Panc1 (cell line): ENCODE results near the gene EXT2. TPM values are rescaled to one million over a fixed set of nuclear protein-coding genes. Genes with fewer than 3 reads are reported as not detected.

Experiments used
- ATAC-seq: fragments of 200-7000 bp; cut with Tn5 transposase; 2 replicates; pipeline ENCODE4 v1.9.1; 2020; ENCODE audit warnings: mild to moderate bottlenecking, moderate library complexity
- BruUV-seq: library from RNA; stranded (reverse); fragments of 400-500 nt; replicated peaks from 2 replicates; lab custom pipeline; 2021; lab: Mats Ljungman, UMichigan
- CTCF ChIA-PET: fragments of 300-600 bp; sonication (Branson Sonifier 250); formaldehyde crosslinking; loops from one replicate; lab custom pipeline; 2022; ENCODE audit warnings: antibody characterized with exemption; lab: Charles Lee
- POLR2A ChIA-PET: fragments of 300-600 bp; sonication (Branson Sonifier 250); formaldehyde crosslinking; loops from one replicate; lab custom pipeline; 2022; ENCODE audit warnings: antibody characterized with exemption; lab: Charles Lee
- DNase-seq: peaks from one replicate; pipeline ENCODE4 v3.0.0-alpha.2; 2010; ENCODE audit warnings: low read depth, low spot score
- H3K27ac ChIP-seq: 2 replicates; pipeline ENCODE4 v1.5.1; 2011; ENCODE audit warnings: mild to moderate bottlenecking, low read length, inconsistent platforms
- H3K27me3 ChIP-seq: fragments of 200-500 bp; sonication (Bioruptor generic); 2 replicates; pipeline ENCODE4 v1.6.0; 2014; ENCODE audit warnings: low read length, inconsistent platforms; ENCODE audit not compliant: control insufficient read depth, insufficient read depth
- H3K36me3 ChIP-seq: fragments of 200-500 bp; sonication (Bioruptor generic); 2 replicates; pipeline ENCODE4 v1.5.1; 2014; ENCODE audit warnings: inconsistent platforms, mild to moderate bottlenecking, low read length, moderate library complexity; ENCODE audit not compliant: control insufficient read depth, insufficient read depth
- H3K4me1 ChIP-seq: 2 replicates; pipeline ENCODE4 v1.5.1; 2011; ENCODE audit warnings: inconsistent platforms, mild to moderate bottlenecking, low read length, moderate library complexity; ENCODE audit not compliant: control insufficient read depth, insufficient read depth
- H3K4me3 ChIP-seq, 2 experiments: 2 replicates each; pipeline ENCODE4 v1.5.1; 2011 to 2012; ENCODE audit warnings: low read depth in 2 of 2, low read length in 2 of 2, mild to moderate bottlenecking in 2 of 2, inconsistent platforms in 1 of 2, moderate library complexity in 1 of 2
- H3K9me3 ChIP-seq: fragments of 200-500 bp; sonication (Bioruptor generic); 2 replicates; pipeline ENCODE4 v1.5.1; 2014; ENCODE audit warnings: low read depth, mild to moderate bottlenecking, inconsistent platforms, low read length, moderate library complexity; ENCODE audit not compliant: control insufficient read depth, insufficient read depth
- CTCF ChIP-seq: fragments of 450-650 bp; IDR thresholded peaks from 2 replicates; pipeline ENCODE4 v1.5.1; 2017; ENCODE audit warnings: mild to moderate bottlenecking
- POLR2AphosphoS5 ChIP-seq: IDR thresholded peaks from 2 replicates; pipeline ENCODE4 v1.6.1; 2012; ENCODE audit warnings: mild to moderate bottlenecking, low read depth, low read length, moderate library complexity
- REST ChIP-seq, 2 experiments: IDR thresholded peaks; 2 replicates each; pipeline ENCODE4 v1.6.1; 2011 to 2012; ENCODE audit warnings: low read depth in 2 of 2, control low read depth in 1 of 2, low read length in 1 of 2, mild to moderate bottlenecking in 1 of 2, moderate library complexity in 1 of 2; ENCODE audit not compliant: insufficient read depth in 1 of 2
- SIN3A ChIP-seq: IDR thresholded peaks from 2 replicates; pipeline ENCODE4 v1.6.1; 2012; ENCODE audit warnings: low read depth, mild to moderate bottlenecking, low read length, moderate library complexity, borderline replicate concordance; ENCODE audit not compliant: insufficient read depth
- TCF7L2 ChIP-seq: IDR thresholded peaks from 2 replicates; pipeline ENCODE4 v1.6.1; 2011; ENCODE audit warnings: mild to moderate bottlenecking, low read depth, low read length, inconsistent platforms
- in situ Hi-C: cut with HindIII; loops from 2 replicates; pipeline ENCODE4 v1.10.0; 2016; ENCODE audit warnings: low sequenced_read_pairs, low pct_unique_long_range_greater_than_20kb
- intact Hi-C: fragments of 100-400 bp; cut with micrococcal nuclease; formaldehyde crosslinking; loops from one replicate; pipeline ENCODE4 v1.10.0; 2022; ENCODE audit not compliant: unreplicated experiment
- total RNA-seq: library from RNA; stranded (reverse); gene quantifications from one replicate; pipeline ENCODE4 v1.2.1, GENCODE V29; 2021; ENCODE audit not compliant: unreplicated experiment

EXT2 gene
- total RNA-seq, 1 experiment from 2014 or later: 57.5 TPM

GRCh38 chr11:44264438-44264749 is 168.9 kb downstream of the EXT2 start:
- no peak overlapping the region for H3K4me3 ChIP-seq
- ChIA-PET CTCF (no interaction called here), POLR2A (no interaction called here)
- no peak overlapping the region for H3K27ac ChIP-seq
- no peak for ATAC-seq
- BruUV-seq: no TSS peak
- no peaks in the 10 kb centered on the region for H3K9me3 ChIP-seq
- H3K4me1 ChIP-seq: no peaks in the 10 kb centered on the region
- intact Hi-C loops (no loop called here), in situ Hi-C loops (no loop called here)
- DNase-seq: no peak
- H3K36me3 ChIP-seq: no peaks in the 10 kb centered on the region
- TF ChIP-seq SIN3A (no peak), CTCF (no peak), REST (IDR thresholded peaks at IDR 0.05; ENCODE audit: insufficient read depth in 1 of 2, low read depth in 2 of 2, low read length in 1 of 2) (no peak), POLR2AphosphoS5 (no peak), TCF7L2 (no peak)
- no peaks in the 10 kb centered on the region for H3K27me3 ChIP-seq

GRCh38 chr11:44264761-44265160 is 169.3 kb downstream of the EXT2 start:
- DNase-seq (no peak), ATAC-seq (no peak)
- H3K4me1 ChIP-seq: no peaks in the 10 kb centered on the region
- BruUV-seq: no TSS peak
- H3K4me3 ChIP-seq: no peak overlapping the region
- H3K36me3 ChIP-seq: no peaks in the 10 kb centered on the region
- H3K27ac ChIP-seq: no peak overlapping the region
- ChIA-PET CTCF (no interaction called here), POLR2A (no interaction called here)
- H3K27me3 ChIP-seq: no peaks in the 10 kb centered on the region
- no peak for TF ChIP-seq REST (IDR thresholded peaks at IDR 0.05; ENCODE audit: insufficient read depth in 1 of 2, low read depth in 2 of 2, low read length in 1 of 2)
- TF ChIP-seq TCF7L2: no peak
- no peak for TF ChIP-seq POLR2AphosphoS5
- TF ChIP-seq SIN3A: no peak
- TF ChIP-seq CTCF: no peak
- intact Hi-C loops (no loop called here), in situ Hi-C loops (no loop called here)
- no peaks in the 10 kb centered on the region for H3K9me3 ChIP-seq
